MCF 10A (cell line): ENCODE results near the gene EFCC1. TPM values are rescaled to one million over a fixed set of nuclear protein-coding genes. Genes with fewer than 3 reads are reported as not detected.

Experiments used
- BruUV-seq: library from RNA; stranded (reverse); fragments of 400-500 nt; replicated peaks from 2 replicates; lab custom pipeline; 2021; lab: Mats Ljungman, UMichigan
- CTCF ChIA-PET: fragments of 300-600 bp; sonication (Branson Sonifier 250); formaldehyde crosslinking; extraction: SDS; loops from one replicate; lab custom pipeline; 2021; ENCODE audit warnings: antibody characterized with exemption, inconsistent platforms; lab: Yijun Ruan, JAX
- POLR2A ChIA-PET: fragments of 300-600, 350-650 bp; sonication (Branson Sonifier 250); formaldehyde crosslinking; extraction: SDS; loops from one replicate; lab custom pipeline; 2020; ENCODE audit warnings: antibody characterized with exemption, inconsistent platforms; lab: Yijun Ruan, JAX
- DNase-seq: peaks from one replicate; pipeline ENCODE4 v3.0.0-alpha.2; 2018; ENCODE audit not compliant: unreplicated experiment
- H3K27ac Mint-ChIP-seq: one replicate; pipeline ENCODE4 v1.8.0; 2022; ENCODE audit warnings: mild to moderate bottlenecking, low read depth, mixed read lengths; ENCODE audit not compliant: unreplicated experiment
- H3K27me3 Mint-ChIP-seq: one replicate; pipeline ENCODE4 v1.8.0; 2022; ENCODE audit warnings: mixed read lengths; ENCODE audit not compliant: insufficient read depth, unreplicated experiment
- H3K36me3 Mint-ChIP-seq: one replicate; pipeline ENCODE4 v1.8.0; 2022; ENCODE audit warnings: mild to moderate bottlenecking, moderate library complexity, mixed read lengths; ENCODE audit not compliant: insufficient read depth, unreplicated experiment
- H3K4me1 Mint-ChIP-seq: one replicate; pipeline ENCODE4 v1.8.0; 2022; ENCODE audit warnings: mixed read lengths; ENCODE audit not compliant: insufficient read depth, unreplicated experiment
- H3K4me3 Mint-ChIP-seq: one replicate; pipeline ENCODE4 v1.8.0; 2022; ENCODE audit warnings: mild to moderate bottlenecking, moderate library complexity, mixed read lengths; ENCODE audit not compliant: unreplicated experiment
- H3K9me3 Mint-ChIP-seq: one replicate; pipeline ENCODE4 v1.8.0; 2022; ENCODE audit warnings: mixed read lengths; ENCODE audit not compliant: unreplicated experiment
- CTCF ChIP-seq: fragments of 200-600 bp; IDR thresholded peaks from one replicate; pipeline ENCODE4 v1.8.0; 2022; ENCODE audit warnings: antibody characterized with exemption, mild to moderate bottlenecking; ENCODE audit not compliant: unreplicated experiment
- intact Hi-C: fragments of 100-400 bp; cut with micrococcal nuclease; formaldehyde crosslinking; loops from 2 replicates; pipeline ENCODE4 v1.14.1; 2022
- total RNA-seq: library from RNA; stranded (reverse); gene quantifications from 2 replicates; pipeline ENCODE4 v1.2.3, GENCODE V29; 2022

Gene EFCC1
- total RNA-seq, 1 experiment from 2014 or later: not detected

GRCh38 chr3:129023008-129023358 is 21.9 kb downstream of the EFCC1 start:
- no peak overlapping the region for H3K4me3 Mint-ChIP-seq
- peaks cover 16% of the 10 kb centered on the region for H3K27me3 Mint-ChIP-seq
- DNase-seq: no peak
- H3K9me3 Mint-ChIP-seq: no peaks in the 10 kb centered on the region
- H3K36me3 Mint-ChIP-seq: no peaks in the 10 kb centered on the region
- no peak for TF ChIP-seq CTCF
- intact Hi-C loops: loop anchor here (10.0 kb wide), 1 partner anchor 222 kb away; the partner anchor contains the start of gene COPG1
- no peaks in the 10 kb centered on the region for H3K4me1 Mint-ChIP-seq
- ChIA-PET CTCF (interaction anchor here (0.6 to 2.3 kb wide), 6 partner anchors 8 to 76 kb away, joined by 4 to 11 read pairs (median 5); no protein-coding TSS in a partner anchor), POLR2A (interaction anchor here (0.7 kb wide), 1 partner anchor 8 kb away, joined by 3 read pairs; no protein-coding TSS in a partner anchor)
- H3K27ac Mint-ChIP-seq: no peak overlapping the region
- no TSS peak for BruUV-seq

- CTCF ChIA-PET: interaction anchor here (0.6 to 1.1 kb wide), 4 partner anchors 9 to 55 kb away, joined by 4 to 8 read pairs (median 4); no protein-coding TSS in a partner anchor
- Mint-ChIP-seq H3K4me1 (no peaks in the 10 kb centered on the region), H3K9me3 (no peaks in the 10 kb centered on the region), H3K36me3 (no peaks in the 10 kb centered on the region), H3K27ac (no peak overlapping the region), H3K27me3 (peaks cover 16% of the 10 kb centered on the region), H3K4me3 (no peak overlapping the region)
- BruUV-seq: no TSS peak
- TF ChIP-seq CTCF: no peak
- DNase-seq: peak; percentile 43
- POLR2A ChIA-PET: no interaction called here
- intact Hi-C loops: loop anchor here (10.0 kb wide), 1 partner anchor 221 kb away; the partner anchor contains the start of gene COPG1
Measured at GRCh38 chr3:129023909-129024308, 22.8 kb downstream of the EFCC1 start.

- no peak for TF ChIP-seq CTCF
- POLR2A ChIA-PET: interaction anchor here (2.4 kb wide), 1 partner anchor 8 kb away, joined by 6 read pairs; no protein-coding TSS in a partner anchor
- BruUV-seq: no TSS peak
- CTCF ChIA-PET: interaction anchor here (0.9 to 1.1 kb wide), 2 partner anchors 28 to 55 kb away, joined by 8 to 11 read pairs; no protein-coding TSS in a partner anchor
- H3K27ac Mint-ChIP-seq: no peak overlapping the region
- DNase-seq: no peak
- H3K36me3 Mint-ChIP-seq: no peaks in the 10 kb centered on the region
- intact Hi-C loops: loop anchor here (10.0 kb wide), 1 partner anchor 220 kb away; the partner anchor contains the start of gene COPG1
- no peak overlapping the region for H3K4me3 Mint-ChIP-seq
- H3K9me3 Mint-ChIP-seq: no peaks in the 10 kb centered on the region
- H3K4me1 Mint-ChIP-seq: no peaks in the 10 kb centered on the region
- H3K27me3 Mint-ChIP-seq: peaks cover 16% of the 10 kb centered on the region
Measured at GRCh38 chr3:129025108-129025507, 24.0 kb downstream of the EFCC1 start.

GRCh38 chr3:129025691-129026435 is 24.8 kb downstream of the EFCC1 start:
- CTCF ChIA-PET: interaction anchor here (0.6 to 1.1 kb wide), 8 partner anchors 10 to 455 kb away, joined by 3 to 11 read pairs (median 4); no protein-coding TSS in a partner anchor
- BruUV-seq: no TSS peak
- peaks cover 16% of the 10 kb centered on the region for H3K27me3 Mint-ChIP-seq
- no peak for TF ChIP-seq CTCF
- no peaks in the 10 kb centered on the region for H3K9me3 Mint-ChIP-seq
- H3K36me3 Mint-ChIP-seq: no peaks in the 10 kb centered on the region
- POLR2A ChIA-PET: interaction anchor here (2.4 kb wide), 1 partner anchor 9 kb away, joined by 6 read pairs; no protein-coding TSS in a partner anchor
- H3K27ac Mint-ChIP-seq: no peak overlapping the region
- no peak overlapping the region for H3K4me3 Mint-ChIP-seq
- DNase-seq: no peak
- intact Hi-C loops: loop anchor here (10.0 kb wide), 1 partner anchor 219 kb away; the partner anchor contains the start of gene COPG1
- H3K4me1 Mint-ChIP-seq: no peaks in the 10 kb centered on the region
